K562 (cell line): Measurements from ENCODE around the gene TRMT112. TPM values are rescaled to one million over a fixed set of nuclear protein-coding genes. Genes with fewer than 3 reads are reported as not detected.

Source experiments
- ARID1B ChIP-seq: fragments of 450-650 bp; IDR thresholded peaks from 2 replicates; pipeline ENCODE4 v1.6.1; 2016; ENCODE audit warnings: antibody characterized with exemption, mild to moderate bottlenecking, inconsistent platforms
- BHLHE40 ChIP-seq: IDR thresholded peaks from 2 replicates; pipeline ENCODE4 v1.6.1; 2011; ENCODE audit warnings: low read length, improper control_type of control experiment
- NONO ChIP-seq, 2 experiments: fragments of 200-400 bp in 1 of 2; fragments of 450-650 bp in 1 of 2; formaldehyde crosslinking in 1 of 2; IDR thresholded peaks; 2 replicates each; pipeline ENCODE4 v1.6.1; 2017; ENCODE audit warnings: low read depth in 2 of 2, mild to moderate bottlenecking in 2 of 2, moderate library complexity in 2 of 2, low read length in 1 of 2
- RAD21 ChIP-seq, 2 experiments: fragments of 250-450 bp in 1 of 2; fragments of 450-650 bp in 1 of 2; sonication (Bioruptor Pico) in 1 of 2; formaldehyde crosslinking in 1 of 2; IDR thresholded peaks in 1 of 2; conservative IDR thresholded peaks in 1 of 2; 2 replicates each; pipeline versions ENCODE4 v1.4.0 to v1.8.0; 2020 to 2022; ENCODE audit warnings: mild to moderate bottlenecking in 2 of 2, moderate library complexity in 1 of 2
- REST ChIP-seq, 2 experiments: fragments of 450-650 bp; formaldehyde crosslinking in 1 of 2; IDR thresholded peaks; 2 replicates each; pipeline versions ENCODE4 v1.4.0 to v1.6.1; 2014 to 2020; ENCODE audit warnings: mild to moderate bottlenecking in 2 of 2, borderline replicate concordance in 1 of 2, low read depth in 1 of 2
- SMAD4 ChIP-seq: fragments of 250-450 bp; sonication (Bioruptor Pico); conservative IDR thresholded peaks from 2 replicates; pipeline ENCODE4 v1.8.0; 2021; ENCODE audit warnings: inconsistent platforms, mild to moderate bottlenecking, moderate library complexity
- SREBF2 ChIP-seq: sonication (generic); formaldehyde crosslinking; IDR thresholded peaks from 2 replicates; pipeline ENCODE4 v1.4.0; 2020; ENCODE audit warnings: mild to moderate bottlenecking, missing genetic modification reagents
- TBL1XR1 ChIP-seq, 2 experiments: IDR thresholded peaks; 2 replicates each; pipeline ENCODE4 v1.6.1; 2012; ENCODE audit warnings: improper control_type of control experiment in 2 of 2, low read length in 2 of 2, mild to moderate bottlenecking in 1 of 2
- ZBTB1 ChIP-seq: sonication (generic); formaldehyde crosslinking; IDR thresholded peaks from 2 replicates; pipeline ENCODE4 v1.8.1; 2023; ENCODE audit warnings: missing genetic modification reagents, low read depth, mild to moderate bottlenecking, borderline replicate concordance
- ZNF311 ChIP-seq: fragments of 250-450 bp; sonication (Bioruptor Pico); IDR thresholded peaks from 2 replicates; pipeline ENCODE4 v1.4.0; 2020; ENCODE audit warnings: mild to moderate bottlenecking, moderate library complexity
- ZNF592 ChIP-seq: fragments of 450-650 bp; IDR thresholded peaks from 2 replicates; pipeline ENCODE4 v1.6.1; 2017; ENCODE audit warnings: antibody characterized with exemption, mild to moderate bottlenecking
- polyA plus RNA-seq, 8 experiments: library from polyadenylated mRNA; depleted of rRNA in 4 of 8; stranded (reverse) in 5 of 8; unstranded in 3 of 8; fragments of >200 nt; fragmentation: Nextera tagmentation in 2 of 8; fragmentation: Illumina TruSeq in 1 of 8; extraction: Ambion mirVana in 2 of 8; extraction: Trizol in 1 of 8; gene quantifications; 2 replicates each; pipeline versions ENCODE4 v1.2.1 to v1.2.3, GENCODE V29; 2011 to 2014; ENCODE audit warnings: inconsistent platforms in 1 of 8, missing spikeins in 1 of 8
- total RNA-seq, 7 experiments: library from RNA; depleted of rRNA in 6 of 7; stranded (reverse); fragments of >200 nt in 6 of 7; fragmentation: Illumina TruSeq in 2 of 7; extraction: Trizol in 2 of 7; gene quantifications; 2 replicates each; pipeline versions ENCODE4 v1.2.1 to v1.2.3, GENCODE V29; 2011 to 2021; ENCODE audit warnings: low replicate concordance in 1 of 7
- TF ChIP-seq, protein P1 (sequence below): fragments of 250-450 bp; sonication (Bioruptor Pico); IDR thresholded peaks from 2 replicates; pipeline ENCODE4 v1.5.0; 2020; ENCODE audit warnings: mild to moderate bottlenecking

TRMT112 gene
- total and polyA plus RNA-seq, 9 of the 15 experiments (the other 6 are each of a cell fraction or from before 2014, with no cell fraction given): 162 to 444 (median 300) TPM

DNA sequence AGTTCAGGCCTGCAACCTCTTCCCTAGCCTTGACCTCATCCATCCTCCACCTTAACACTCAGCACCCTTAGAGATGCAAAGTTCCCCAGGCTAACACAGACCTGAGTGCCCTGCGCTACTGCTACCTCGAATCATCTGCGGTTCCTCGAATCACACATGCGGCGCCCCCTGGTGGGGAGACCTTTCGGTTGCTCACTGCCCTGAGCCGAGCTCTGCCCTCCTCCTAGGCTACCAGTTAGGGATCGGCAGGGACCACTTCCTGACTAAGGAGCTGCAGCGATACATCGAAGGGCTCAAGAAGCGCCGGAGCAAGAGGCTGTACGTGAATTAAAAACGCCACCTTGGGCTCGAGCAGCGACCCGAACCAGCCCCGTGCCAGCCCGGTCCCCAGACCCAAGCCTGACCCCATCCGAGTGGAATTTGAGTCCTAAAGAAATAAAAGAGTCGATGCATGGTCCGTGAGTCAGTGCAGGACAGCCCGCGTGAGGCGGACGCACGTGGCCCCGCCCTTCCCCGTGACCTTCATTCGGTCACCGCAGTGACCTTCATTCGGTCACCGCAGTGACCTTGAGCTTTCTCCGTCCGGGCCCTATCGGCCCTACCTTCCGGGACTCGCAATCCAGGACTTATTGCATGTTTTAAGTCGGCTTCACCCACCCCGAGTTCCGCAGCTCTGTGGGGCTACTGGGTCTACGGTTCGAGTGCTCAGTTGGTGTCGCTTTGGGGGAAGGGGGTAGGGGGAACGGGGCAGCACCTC, 12.9 kb downstream of the TRMT112 start (continued):
- peak; percentile 51 for TF ChIP-seq REST (IDR thresholded peaks at IDR 0.05; ENCODE audit: borderline replicate concordance)
- 0 out of 2 replicates have a peak, but pooled peaks have one; percentile 68 for TF ChIP-seq REST (CRISPR knock-in tag; IDR thresholded peaks at IDR 0.05; ENCODE audit: low read depth)
- TF ChIP-seq BHLHE40: peak; percentile 87
- no peak for TF ChIP-seq NONO (IDR thresholded peaks at IDR 0.05; ENCODE audit: low read depth in 2 of 2, low read length in 1 of 2)
- no peak for TF ChIP-seq SREBF2
- peak; percentile 45; the same call in 1 of the 2 replicates for TF ChIP-seq ARID1B
- peak; percentile 60 to 65 for TF ChIP-seq RAD21 (CRISPR knock-in tag; conservative IDR thresholded peaks at IDR 0.05 in 1 of 2, IDR thresholded peaks at IDR 0.05 in 1 of 2)
- TF ChIP-seq ZNF592: peak; percentile 85
- no peak for TF ChIP-seq ZBTB1
- TF ChIP-seq, protein P1, sequence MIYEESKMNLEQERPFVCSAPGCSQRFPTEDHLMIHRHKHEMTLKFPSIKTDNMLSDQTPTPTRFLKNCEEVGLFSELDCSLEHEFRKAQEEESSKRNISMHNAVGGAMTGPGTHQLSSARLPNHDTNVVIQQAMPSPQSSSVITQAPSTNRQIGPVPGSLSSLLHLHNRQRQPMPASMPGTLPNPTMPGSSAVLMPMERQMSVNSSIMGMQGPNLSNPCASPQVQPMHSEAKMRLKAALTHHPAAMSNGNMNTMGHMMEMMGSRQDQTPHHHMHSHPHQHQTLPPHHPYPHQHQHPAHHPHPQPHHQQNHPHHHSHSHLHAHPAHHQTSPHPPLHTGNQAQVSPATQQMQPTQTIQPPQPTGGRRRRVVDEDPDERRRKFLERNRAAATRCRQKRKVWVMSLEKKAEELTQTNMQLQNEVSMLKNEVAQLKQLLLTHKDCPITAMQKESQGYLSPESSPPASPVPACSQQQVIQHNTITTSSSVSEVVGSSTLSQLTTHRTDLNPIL (CRISPR knock-in tag): no peak
- 0 out of 2 replicates have a peak, but pooled peaks have one; percentile 63 for TF ChIP-seq SMAD4 (CRISPR knock-in tag)
- TF ChIP-seq TBL1XR1 (IDR thresholded peaks at IDR 0.05; ENCODE audit: low read length in 2 of 2): 0 out of 4 replicates have a peak, but pooled peaks of 1 of the 2 experiments have one; percentile 31
- 0 out of 2 replicates have a peak, but pooled peaks have one; percentile 37 for TF ChIP-seq ZNF311 (CRISPR knock-in tag)
